GM10248 (cell line): ENCODE data around the gene MAPK4.

Experiments
- CTCF ChIA-PET: fragments of 300-600 bp; sonication (Branson Sonifier 250); formaldehyde crosslinking; extraction: SDS; loops from one replicate; lab custom pipeline; 2021; ENCODE audit warnings: antibody characterized with exemption; lab: Yijun Ruan, JAX
- POLR2A ChIA-PET: fragments of 350-650 bp; sonication (Branson Sonifier 250); formaldehyde crosslinking; extraction: SDS; loops from one replicate; lab custom pipeline; 2020; ENCODE audit warnings: antibody characterized with exemption; lab: Yijun Ruan, JAX
- DNase-seq: peaks from one replicate; pipeline ENCODE4 v3.0.0; 2012; ENCODE audit errors: extremely low spot score
- TF ChIP-seq, protein P1 (sequence below): IDR thresholded peaks from 2 replicates; pipeline ENCODE4 v1.5.1; 2012; ENCODE audit warnings: mild to moderate bottlenecking, low read depth; ENCODE audit errors: extremely low read depth, missing control alignments, control extremely low read depth

The MAPK4 gene

DNA sequence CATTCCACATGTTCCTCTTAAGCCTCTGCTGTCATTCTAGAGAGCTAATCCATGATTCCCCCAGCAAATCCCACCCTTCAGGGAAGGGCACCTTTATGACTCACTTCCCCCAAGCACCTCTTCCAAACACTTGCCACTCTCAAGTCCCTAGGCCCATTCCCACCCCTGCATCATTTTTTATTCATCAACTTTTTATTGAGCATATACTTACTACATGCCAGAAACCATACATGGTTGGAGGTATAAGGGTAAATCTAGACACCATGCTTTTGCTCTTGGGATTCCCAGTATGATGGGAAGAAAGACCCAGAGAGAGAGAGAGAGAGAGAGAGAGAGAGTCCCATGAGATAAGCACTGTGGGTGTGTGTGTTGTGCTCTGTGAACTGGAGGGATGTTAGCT, 87.9 kb downstream of the MAPK4 start:
- ChIA-PET POLR2A (no interaction called here), CTCF (interaction anchor here (1.3 kb wide), 2 partner anchors 9 to 12 kb away, joined by 3 read pairs; no protein-coding TSS in a partner anchor)
- no peak for DNase-seq
- TF ChIP-seq, protein P1, sequence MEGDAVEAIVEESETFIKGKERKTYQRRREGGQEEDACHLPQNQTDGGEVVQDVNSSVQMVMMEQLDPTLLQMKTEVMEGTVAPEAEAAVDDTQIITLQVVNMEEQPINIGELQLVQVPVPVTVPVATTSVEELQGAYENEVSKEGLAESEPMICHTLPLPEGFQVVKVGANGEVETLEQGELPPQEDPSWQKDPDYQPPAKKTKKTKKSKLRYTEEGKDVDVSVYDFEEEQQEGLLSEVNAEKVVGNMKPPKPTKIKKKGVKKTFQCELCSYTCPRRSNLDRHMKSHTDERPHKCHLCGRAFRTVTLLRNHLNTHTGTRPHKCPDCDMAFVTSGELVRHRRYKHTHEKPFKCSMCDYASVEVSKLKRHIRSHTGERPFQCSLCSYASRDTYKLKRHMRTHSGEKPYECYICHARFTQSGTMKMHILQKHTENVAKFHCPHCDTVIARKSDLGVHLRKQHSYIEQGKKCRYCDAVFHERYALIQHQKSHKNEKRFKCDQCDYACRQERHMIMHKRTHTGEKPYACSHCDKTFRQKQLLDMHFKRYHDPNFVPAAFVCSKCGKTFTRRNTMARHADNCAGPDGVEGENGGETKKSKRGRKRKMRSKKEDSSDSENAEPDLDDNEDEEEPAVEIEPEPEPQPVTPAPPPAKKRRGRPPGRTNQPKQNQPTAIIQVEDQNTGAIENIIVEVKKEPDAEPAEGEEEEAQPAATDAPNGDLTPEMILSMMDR = no peak

- CTCF ChIA-PET = no interaction called here
- DNase-seq = no peak
- POLR2A ChIA-PET = no interaction called here
- TF ChIP-seq, protein P1 = no peak
These were observed 89.9 kb downstream of the MAPK4 start for GRCh38 chr18:50649821-50650220.

- TF ChIP-seq, protein P1 = no peak
- ChIA-PET POLR2A (no interaction called here), CTCF (no interaction called here)
- DNase-seq = no peak
These were observed 91.4 kb downstream of the MAPK4 start for GRCh38 chr18:50651334-50651733.

DNA sequence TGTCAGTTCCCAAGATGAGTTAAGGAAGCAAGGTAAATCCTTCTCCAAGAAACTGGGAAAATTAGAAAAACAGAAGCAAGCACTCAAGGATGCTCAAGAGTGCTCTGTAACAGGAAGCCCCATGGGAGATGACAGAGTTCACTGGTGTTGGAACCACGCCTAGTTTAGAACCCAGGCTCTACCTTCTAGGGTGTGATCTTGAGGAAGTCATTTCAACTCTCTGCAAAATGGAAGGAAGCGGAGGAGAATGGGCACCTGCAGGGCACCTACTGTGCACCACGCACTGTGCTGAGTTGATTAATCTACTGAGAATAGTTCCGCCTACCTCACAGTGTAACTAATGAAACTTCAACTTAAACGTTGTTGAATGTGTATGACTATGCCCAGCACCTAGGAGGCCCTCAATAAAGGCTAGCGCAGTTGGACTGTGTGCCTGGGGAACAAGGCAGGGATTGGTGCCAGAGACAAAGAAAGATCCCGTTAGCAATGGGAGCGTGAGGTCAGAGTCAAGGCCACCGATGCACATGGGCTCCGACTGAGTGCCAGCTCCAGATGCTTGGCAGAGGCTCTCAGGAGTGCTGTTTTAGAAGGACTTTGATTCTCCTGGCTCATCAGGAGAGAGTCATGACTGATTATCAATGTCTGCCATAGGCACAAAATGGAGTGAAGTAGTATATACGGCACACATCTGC, 93.7 kb downstream of the MAPK4 start:
- ChIA-PET POLR2A (no interaction called here), CTCF (no interaction called here)
- no peak for DNase-seq
- TF ChIP-seq, protein P1 = no peak

- CTCF ChIA-PET = no interaction called here
- TF ChIP-seq, protein P1 = no peak
These were observed 94.3 kb downstream of the MAPK4 start for GRCh38 chr18:50654211-50654610.

GRCh38 chr18:50654658-50655550, 95.0 kb downstream of the MAPK4 start:
- TF ChIP-seq, protein P1 = no peak
- CTCF ChIA-PET = no interaction called here
- POLR2A ChIA-PET = no interaction called here
- DNase-seq = no peak

More at GRCh38 chr18:50654211-50654610, 94.3 kb downstream of the MAPK4 start:
- POLR2A ChIA-PET = no interaction called here
- no peak for DNase-seq
